DND-41 (cell line): ENCODE measurements around the gene SAMD9L.

Experiments
- EZH2 ChIP-seq: IDR thresholded peaks from 3 replicates; pipeline ENCODE4 v1.6.1; 2012; ENCODE audit warnings: borderline replicate concordance, low read depth, mild to moderate bottlenecking, moderate library complexity, low read length, inconsistent platforms; ENCODE audit not compliant: severe bottlenecking
- TF ChIP-seq, protein P1 (sequence below): IDR thresholded peaks from 2 replicates; pipeline ENCODE4 v1.5.1; 2012; ENCODE audit warnings: borderline replicate concordance, low read length, moderate library complexity, mild to moderate bottlenecking; ENCODE audit not compliant: poor library complexity, severe bottlenecking; ENCODE audit errors: extremely low read depth

DNA sequence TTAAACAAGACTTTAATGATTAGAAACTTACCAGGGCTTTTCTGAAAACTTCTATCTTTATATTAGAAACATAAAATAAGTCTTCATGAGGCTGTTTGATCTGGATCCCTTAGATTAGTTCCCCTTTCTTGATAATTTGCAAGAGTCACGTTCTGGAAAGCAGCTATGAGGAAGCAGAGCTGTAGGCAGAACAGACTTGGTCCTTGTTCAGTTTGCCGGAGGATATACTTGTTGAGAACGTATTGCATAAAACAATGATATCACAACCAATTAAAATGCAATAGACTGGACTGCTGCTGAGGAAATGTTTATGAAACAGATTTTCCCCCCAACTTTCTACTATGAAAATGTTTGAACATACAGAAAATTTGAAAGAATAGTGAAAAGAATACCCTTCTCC is 2.8 kb downstream of the SAMD9L start:
- TF ChIP-seq, protein P1, sequence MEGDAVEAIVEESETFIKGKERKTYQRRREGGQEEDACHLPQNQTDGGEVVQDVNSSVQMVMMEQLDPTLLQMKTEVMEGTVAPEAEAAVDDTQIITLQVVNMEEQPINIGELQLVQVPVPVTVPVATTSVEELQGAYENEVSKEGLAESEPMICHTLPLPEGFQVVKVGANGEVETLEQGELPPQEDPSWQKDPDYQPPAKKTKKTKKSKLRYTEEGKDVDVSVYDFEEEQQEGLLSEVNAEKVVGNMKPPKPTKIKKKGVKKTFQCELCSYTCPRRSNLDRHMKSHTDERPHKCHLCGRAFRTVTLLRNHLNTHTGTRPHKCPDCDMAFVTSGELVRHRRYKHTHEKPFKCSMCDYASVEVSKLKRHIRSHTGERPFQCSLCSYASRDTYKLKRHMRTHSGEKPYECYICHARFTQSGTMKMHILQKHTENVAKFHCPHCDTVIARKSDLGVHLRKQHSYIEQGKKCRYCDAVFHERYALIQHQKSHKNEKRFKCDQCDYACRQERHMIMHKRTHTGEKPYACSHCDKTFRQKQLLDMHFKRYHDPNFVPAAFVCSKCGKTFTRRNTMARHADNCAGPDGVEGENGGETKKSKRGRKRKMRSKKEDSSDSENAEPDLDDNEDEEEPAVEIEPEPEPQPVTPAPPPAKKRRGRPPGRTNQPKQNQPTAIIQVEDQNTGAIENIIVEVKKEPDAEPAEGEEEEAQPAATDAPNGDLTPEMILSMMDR, result no peak
- no peak for TF ChIP-seq EZH2
